H1 (cell line): ENCODE measurements around the gene CDC73. TPM values are rescaled to one million over a fixed set of nuclear protein-coding genes. Genes with fewer than 3 reads are reported as not detected.

Source experiments
- CTCF ChIA-PET: fragments of 300-600 bp; sonication (Branson Sonifier 250); formaldehyde crosslinking; loops from one replicate; lab custom pipeline; 2021; ENCODE audit not compliant: partially characterized antibody; lab: Charles Lee
- POLR2A ChIA-PET: fragments of 300-600 bp; sonication (Branson Sonifier 250); formaldehyde crosslinking; loops from one replicate; lab custom pipeline; 2021; ENCODE audit warnings: inconsistent platforms; ENCODE audit not compliant: partially characterized antibody; lab: Charles Lee
- DNase-seq, 2 experiments: peaks; one replicate each; pipeline versions ENCODE4 v3.0.0 to v3.0.0-alpha.2; 2010 to 2022; ENCODE audit warnings: low spot score in 2 of 2, low read depth in 1 of 2, mixed read lengths in 1 of 2
- FAIRE-seq: peaks from 2 replicates; lab custom pipeline; 2011; peaks lifted over from hg19 to GRCh38; lab: Jason Lieb, UNC
- H2AFZ ChIP-seq: 2 replicates; pipeline ENCODE4 v1.8.1; 2012; ENCODE audit warnings: low read length, inconsistent platforms
- H2AK5ac ChIP-seq: 2 replicates; pipeline ENCODE4 v1.6.1; 2013; ENCODE audit warnings: low read depth, low read length
- H2BK120ac ChIP-seq: replicated peaks from 2 replicates; pipeline ENCODE3; 2013; ENCODE audit warnings: low read depth, low read length, inconsistent platforms
- H2BK12ac ChIP-seq: 2 replicates; pipeline ENCODE4 v1.6.1; 2013; ENCODE audit warnings: low read depth, low read length
- H2BK15ac ChIP-seq: 2 replicates; pipeline ENCODE4 v1.6.1; 2013; ENCODE audit warnings: low read length
- H2BK20ac ChIP-seq: 2 replicates; pipeline ENCODE4 v1.6.1; 2013; ENCODE audit warnings: low read length
- H2BK5ac ChIP-seq: 2 replicates; pipeline ENCODE4 v1.6.1; 2013; ENCODE audit warnings: low read depth, low read length
- H3K14ac ChIP-seq: 2 replicates; pipeline ENCODE4 v1.6.1; 2013; ENCODE audit warnings: inconsistent platforms; ENCODE audit not compliant: insufficient read length
- H3K18ac ChIP-seq: 2 replicates; pipeline ENCODE4 v1.6.1; 2013; ENCODE audit warnings: low read length; ENCODE audit errors: extremely low read depth
- H3K23ac ChIP-seq: 2 replicates; pipeline ENCODE4 v1.6.1; 2013; ENCODE audit warnings: inconsistent platforms; ENCODE audit not compliant: insufficient read length
- H3K23me2 ChIP-seq: 2 replicates; pipeline ENCODE4 v1.6.1; 2013; ENCODE audit warnings: low read depth, low read length
- H3K27ac ChIP-seq: 2 replicates; pipeline ENCODE4 v1.6.1; 2011; ENCODE audit warnings: low read depth, low read length, inconsistent platforms
- H3K27me3 ChIP-seq, 4 experiments: replicated peaks in 1 of 4; 1 replicate in 1 of 4; 2 replicates in 3 of 4; pipeline versions ENCODE4 v1.6.1 to v1.8.1; 2011 to 2013; ENCODE audit warnings: low read length in 3 of 4, mild to moderate bottlenecking in 3 of 4, inconsistent platforms in 2 of 4, mixed read lengths in 2 of 4, moderate library complexity in 1 of 4; ENCODE audit not compliant: control insufficient read depth in 3 of 4, insufficient read depth in 3 of 4; ENCODE audit errors: extremely low read depth in 1 of 4
- H3K36me3 ChIP-seq, 4 experiments: 2 replicates each; pipeline versions ENCODE4 v1.6.1 to v1.8.1; 2011 to 2013; ENCODE audit warnings: mild to moderate bottlenecking in 4 of 4, low read length in 3 of 4, moderate library complexity in 2 of 4, control low read depth in 1 of 4, inconsistent platforms in 1 of 4; ENCODE audit not compliant: insufficient read depth in 4 of 4, control insufficient read depth in 2 of 4
- H3K4ac ChIP-seq: replicated peaks from 2 replicates; pipeline ENCODE3; 2013; ENCODE audit warnings: low read length, low read depth, mixed read lengths, inconsistent platforms; ENCODE audit not compliant: insufficient read length
- H3K4me1 ChIP-seq, 4 experiments: replicated peaks in 1 of 4; 1 replicate in 1 of 4; 2 replicates in 3 of 4; pipeline versions ENCODE4 v1.6.1 to v1.8.1; 2011 to 2013; ENCODE audit warnings: low read length in 3 of 4, inconsistent platforms in 2 of 4, mixed read lengths in 1 of 4; ENCODE audit not compliant: insufficient read depth in 4 of 4, control insufficient read depth in 3 of 4
- H3K4me2 ChIP-seq, 2 experiments: 2 replicates each; pipeline versions ENCODE4 v1.6.1 to v1.8.1; 2011 to 2013; ENCODE audit warnings: low read depth in 2 of 2, low read length in 2 of 2, control low read depth in 1 of 2, inconsistent platforms in 1 of 2, mild to moderate bottlenecking in 1 of 2; ENCODE audit not compliant: insufficient read depth in 1 of 2
- H3K4me3 ChIP-seq, 4 experiments: fragments of 200-600, 300-600 bp in 1 of 4; sonication (generic), shearing (Covaris generic), sonication (Bioruptor Twin) in 1 of 4; 2 replicates each; pipeline versions ENCODE4 v1.5.1 to v1.8.1; 2011 to 2016; ENCODE audit warnings: low read length in 4 of 4, low read depth in 3 of 4, control low read depth in 2 of 4, inconsistent platforms in 2 of 4, mild to moderate bottlenecking in 2 of 4, mixed read lengths in 1 of 4, moderate library complexity in 1 of 4; ENCODE audit not compliant: insufficient read depth in 2 of 4; ENCODE audit errors: extremely low read depth in 1 of 4
- H3K56ac ChIP-seq: replicated peaks from 2 replicates; pipeline ENCODE3; 2013; ENCODE audit warnings: low read depth, mild to moderate bottlenecking, mixed read lengths, low read length, inconsistent platforms; ENCODE audit not compliant: insufficient read length
- H3K79me1 ChIP-seq: 2 replicates; pipeline ENCODE4 v1.6.1; 2013; ENCODE audit warnings: low read depth, low read length, control low read depth
- H3K79me2 ChIP-seq, 2 experiments: 2 replicates each; pipeline versions ENCODE4 v1.6.1 to v1.8.1; 2012 to 2013; ENCODE audit warnings: low read length in 2 of 2, mild to moderate bottlenecking in 2 of 2, inconsistent platforms in 1 of 2; ENCODE audit not compliant: insufficient read depth in 2 of 2, control insufficient read depth in 1 of 2
- H3K9ac ChIP-seq, 4 experiments: replicated peaks in 1 of 4; 1 replicate in 1 of 4; 2 replicates in 3 of 4; pipeline versions ENCODE4 v1.6.1 to v1.8.1; 2011 to 2013; ENCODE audit warnings: low read depth in 3 of 4, low read length in 3 of 4, control low read depth in 2 of 4, mild to moderate bottlenecking in 2 of 4, moderate library complexity in 2 of 4, inconsistent platforms in 1 of 4; ENCODE audit errors: extremely low read depth in 1 of 4
- H3K9me3 ChIP-seq, 2 experiments: 2 replicates each; pipeline versions ENCODE4 v1.6.1 to v1.8.1; 2012 to 2013; ENCODE audit warnings: mild to moderate bottlenecking in 2 of 2, moderate library complexity in 2 of 2, control low read depth in 1 of 2, inconsistent platforms in 1 of 2, low read depth in 1 of 2, low read length in 1 of 2, mixed read lengths in 1 of 2; ENCODE audit not compliant: insufficient read depth in 2 of 2
- H4K20me1 ChIP-seq, 2 experiments: replicated peaks in 1 of 2; 2 replicates each; pipeline versions ENCODE3 to v1.8.1; 2011 to 2013; ENCODE audit warnings: inconsistent platforms in 2 of 2, low read length in 2 of 2, mild to moderate bottlenecking in 1 of 2; ENCODE audit not compliant: insufficient read depth in 2 of 2, control insufficient read depth in 1 of 2
- H4K5ac ChIP-seq: 2 replicates; pipeline ENCODE4 v1.6.1; 2013; ENCODE audit warnings: low read length, low read depth, mixed read lengths, inconsistent platforms; ENCODE audit not compliant: insufficient read length
- H4K8ac ChIP-seq: 2 replicates; pipeline ENCODE4 v1.8.0; 2013; ENCODE audit warnings: mild to moderate bottlenecking, moderate library complexity, low read length, inconsistent platforms; ENCODE audit not compliant: insufficient read depth; ENCODE audit errors: extremely low read depth
- H4K91ac ChIP-seq: replicated peaks from 2 replicates; pipeline ENCODE3; 2013; ENCODE audit warnings: low read length, mixed read lengths, inconsistent platforms; ENCODE audit not compliant: insufficient read length
- BACH1 ChIP-seq: IDR thresholded peaks from 2 replicates; pipeline ENCODE4 v1.6.1; 2012; ENCODE audit warnings: low read length, improper control_type of control experiment
- CHD2 ChIP-seq: IDR thresholded peaks from 2 replicates; pipeline ENCODE4 v1.6.1; 2012; ENCODE audit warnings: low read length, improper control_type of control experiment
- EP300 ChIP-seq, 2 experiments: IDR thresholded peaks; 1 replicate in 1 of 2; 2 replicates in 1 of 2; pipeline ENCODE4 v1.6.1; 2011 to 2012; ENCODE audit warnings: low read depth in 2 of 2, low read length in 2 of 2, mild to moderate bottlenecking in 2 of 2, borderline replicate concordance in 1 of 2, inconsistent platforms in 1 of 2, moderate library complexity in 1 of 2
- EZH2 ChIP-seq: fragments of 200-600 bp; sonication (generic); IDR thresholded peaks from 2 replicates; pipeline ENCODE4 v1.7.1; 2012; ENCODE audit warnings: low read depth, mild to moderate bottlenecking, moderate library complexity, low read length, inconsistent platforms; ENCODE audit not compliant: severe bottlenecking
- GABPA ChIP-seq: IDR thresholded peaks from 2 replicates; pipeline ENCODE4 v1.6.1; 2011; ENCODE audit warnings: mild to moderate bottlenecking, low read length, moderate library complexity, borderline replicate concordance; ENCODE audit not compliant: insufficient read depth
- HDAC2 ChIP-seq, 2 experiments: fragments of 300-600 bp in 1 of 2; sonication (generic) in 1 of 2; IDR thresholded peaks; 2 replicates each; pipeline ENCODE4 v1.6.1; 2011 to 2012; ENCODE audit warnings: low read depth in 2 of 2, low read length in 2 of 2, mild to moderate bottlenecking in 2 of 2, moderate library complexity in 2 of 2, borderline replicate concordance in 1 of 2, inconsistent platforms in 1 of 2
- RFX5 ChIP-seq: IDR thresholded peaks from 2 replicates; pipeline ENCODE4 v1.6.1; 2011; ENCODE audit warnings: low read depth, low read length, improper control_type of control experiment, borderline replicate concordance
- RNF2 ChIP-seq: fragments of 200-900, 300-1000 bp; sonication (generic); IDR thresholded peaks from 2 replicates; pipeline ENCODE4 v1.7.1; 2016; ENCODE audit warnings: borderline replicate concordance, low read depth, mild to moderate bottlenecking, antibody characterized with exemption, low read length; ENCODE audit not compliant: poor library complexity, severe bottlenecking; ENCODE audit errors: missing control alignments
- RXRA ChIP-seq: IDR thresholded peaks from 2 replicates; pipeline ENCODE4 v1.6.1; 2011; ENCODE audit warnings: low read depth, mild to moderate bottlenecking, low read length, moderate library complexity; ENCODE audit not compliant: insufficient read depth
- SIX5 ChIP-seq: IDR thresholded peaks from 2 replicates; pipeline ENCODE4 v1.6.1; 2011; ENCODE audit warnings: mild to moderate bottlenecking, low read depth, low read length
- SP2 ChIP-seq: IDR thresholded peaks from 2 replicates; pipeline ENCODE4 v1.6.1; 2012; ENCODE audit warnings: mild to moderate bottlenecking, low read length, inconsistent platforms
- SRF ChIP-seq: IDR thresholded peaks from 2 replicates; pipeline ENCODE4 v1.6.1; 2011; ENCODE audit warnings: mild to moderate bottlenecking, low read depth, low read length, moderate library complexity
- WGBS, 2 experiments: shearing (Covaris generic) in 1 of 2; methylation state at CpG; one replicate each; pipeline versions ENCODE4 v1.1.6 to v1.1.7; 2013 to 2015; ENCODE audit warnings: low lambda C conversion rate in 2 of 2, mixed read lengths in 2 of 2, inconsistent platforms in 1 of 2, low coverage in 1 of 2, missing lambda C conversion rate in 1 of 2; ENCODE audit not compliant: insufficient replicate concordance in 2 of 2, insufficient coverage in 1 of 2, insufficient read length in 1 of 2; ENCODE audit errors: extremely low coverage in 1 of 2, missing lambda C conversion rate in 1 of 2; 5-methylcytosine and 5-hydroxymethylcytosine counted together
- polyA plus RNA-seq, 7 experiments: library from polyadenylated mRNA; depleted of rRNA in 3 of 7; stranded (reverse) in 5 of 7; unstranded in 2 of 7; fragments of >200 nt in 5 of 7; fragments of 200-250 nt in 2 of 7; gene quantifications; 1 replicate in 5 of 7; 2 replicates in 1 of 7; 4 replicates in 1 of 7; pipeline versions ENCODE4 v1.2.1 to v1.2.3, GENCODE V29; 2011 to 2013; ENCODE audit warnings: missing spikeins in 2 of 7, mixed read lengths in 2 of 7
- total RNA-seq: library from RNA; stranded (reverse); fragmentation: NEBNext Ultra II Directional; extraction: Animal tissue kit (Norgen Biotek cat#: 25700); gene quantifications from 2 replicates; pipeline ENCODE4 v1.2.1, GENCODE V29; 2021

The CDC73 gene
- total and polyA plus RNA-seq, 2 of the 8 experiments (the other 6 are each of a cell fraction or from before 2014, with no cell fraction given): 9.8 to 64.0 TPM

DNA sequence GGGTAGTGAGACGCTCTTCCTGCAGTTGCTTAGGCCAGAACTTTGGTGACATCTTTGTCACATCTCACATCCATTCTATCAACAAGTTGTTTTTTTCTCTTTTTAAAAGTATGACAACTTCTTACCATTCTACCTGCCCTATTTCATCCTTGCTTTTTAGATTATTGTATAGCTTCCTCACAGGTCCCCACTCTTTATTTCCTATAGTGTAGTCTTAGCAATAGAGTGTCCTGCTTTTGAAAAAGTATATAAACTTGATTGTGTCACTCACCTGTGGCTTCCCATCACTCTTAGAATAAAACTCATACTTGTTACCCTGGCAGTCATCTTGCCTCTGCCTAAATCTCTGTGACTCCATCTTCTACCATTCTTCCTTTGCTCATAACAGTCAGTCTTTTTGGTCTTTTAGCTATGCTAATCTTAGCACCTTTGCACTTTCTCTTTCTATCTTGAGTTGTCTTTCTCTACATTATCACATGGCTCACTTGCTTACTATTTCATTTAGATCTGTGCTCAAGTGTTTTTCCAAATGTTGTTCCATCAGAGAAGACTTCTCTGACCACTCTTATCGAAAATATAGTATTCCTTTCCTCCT lies 9.5 kb downstream of the CDC73 start:
- Histone ChIP-seq H3K14ac (no peak overlapping the region), H2AK5ac (no peak overlapping the region), H4K5ac (no peak overlapping the region), H2AFZ (no peak overlapping the region), H2BK20ac (no peak overlapping the region), H3K79me2 (peaks cover 0 to 58% of the 10 kb centered on the region in 2 experiments; a peak in 2 of 4 replicates), H3K23me2 (no peaks in the 10 kb centered on the region; the same call in 1 of the 2 replicates), H3K36me3 (peaks cover 2 to 44% (median 29%) of the 10 kb centered on the region in 4 experiments; a peak in 6 of 8 replicates), H2BK5ac (no peak overlapping the region), H3K4me2 (no peak overlapping the region), H2BK15ac (no peak overlapping the region), H2BK120ac (no peak overlapping the region), H3K9ac (no peak overlapping the region), H4K8ac (no peak overlapping the region), H3K9me3 (no peaks in the 10 kb centered on the region), H3K56ac (no peak overlapping the region), H3K4me1 (no peaks in the 10 kb centered on the region), H3K4ac (no peak overlapping the region), H3K4me3 (no peak overlapping the region), H3K18ac (no peak overlapping the region), H3K27me3 (no peaks in the 10 kb centered on the region), H4K20me1 (no peaks in the 10 kb centered on the region), H2BK12ac (no peak overlapping the region), H3K79me1 (no peaks in the 10 kb centered on the region; the same call in 1 of the 2 replicates), H3K27ac (no peak overlapping the region), H4K91ac (no peak overlapping the region), H3K23ac (no peak overlapping the region)
- DNase-seq (no peak), FAIRE-seq (no peak)
- 91% methylated on average over 2 of the region's 2 CpGs; no CpG with 5 or more reads in 1 of the 2 experiments for WGBS, 2 experiments
- POLR2A ChIA-PET: no interaction called here
- CTCF ChIA-PET: interaction anchor here (1.0 kb wide), 1 partner anchor 8 kb away, joined by 3 read pairs; no protein-coding TSS in a partner anchor
- TF ChIP-seq CHD2 (no peak), SRF (no peak), SP2 (no peak), SIX5 (no peak), GABPA (no peak), HDAC2 (IDR thresholded peaks at IDR 0.05; ENCODE audit: borderline replicate concordance in 1 of 2, low read depth in 2 of 2, low read length in 2 of 2) (no peak), RNF2 (no peak), BACH1 (no peak), EZH2 (no peak), EP300 (IDR thresholded peaks at IDR 0.05; ENCODE audit: borderline replicate concordance in 1 of 2, low read depth in 2 of 2, low read length in 2 of 2) (no peak), RFX5 (no peak), RXRA (no peak)
